GM23338 (cell line): ENCODE results near the gene ANKRA2. TPM values are rescaled to one million over a fixed set of nuclear protein-coding genes. Genes with fewer than 3 reads are reported as not detected.

Source experiments
- ATAC-seq: fragments of 200-7000 bp; cut with Tn5 transposase; 3 replicates; pipeline ENCODE4 v1.9.1; 2020
- DNase-seq: peaks from one replicate; pipeline ENCODE4 v3.0.0-alpha.2; 2015; ENCODE audit warnings: low spot score
- H2AFZ ChIP-seq: fragments of 200-600 bp; sonication (generic); 2 replicates; pipeline ENCODE4 v1.8.0; 2016; ENCODE audit warnings: antibody characterized with exemption, mild to moderate bottlenecking, moderate library complexity
- H3F3A ChIP-seq: fragments of 200-600 bp; sonication (generic); replicated peaks from 2 replicates; pipeline ENCODE4 v1.8.0; 2017; ENCODE audit warnings: antibody characterized with exemption, mixed run types, low read depth
- H3K27ac ChIP-seq: fragments of 200-600 bp; sonication (generic); 2 replicates; pipeline ENCODE4 v1.6.1; 2016; ENCODE audit warnings: low read depth
- H3K27me3 ChIP-seq: fragments of 200-600 bp; sonication (generic); 2 replicates; pipeline ENCODE4 v1.8.0; 2016; ENCODE audit warnings: mild to moderate bottlenecking, mixed run types, moderate library complexity; ENCODE audit not compliant: insufficient read depth
- H3K36me3 ChIP-seq: fragments of 200-600 bp; sonication (generic); 2 replicates; pipeline ENCODE4 v1.8.0; 2016; ENCODE audit warnings: mild to moderate bottlenecking; ENCODE audit not compliant: insufficient read depth
- H3K4me1 ChIP-seq: fragments of 200-600 bp; sonication (generic); 2 replicates; pipeline ENCODE4 v1.8.0; 2016; ENCODE audit warnings: mild to moderate bottlenecking, moderate library complexity; ENCODE audit not compliant: insufficient read depth
- H3K4me2 ChIP-seq: fragments of 200-600 bp; sonication (generic); 2 replicates; pipeline ENCODE4 v1.7.1; 2017; ENCODE audit warnings: mixed run types
- H3K4me3 ChIP-seq: fragments of 200-600 bp; sonication (generic); 2 replicates; pipeline ENCODE4 v1.6.1; 2016; ENCODE audit warnings: mixed run types
- H3K79me2 ChIP-seq: fragments of 200-600 bp; sonication (generic); replicated peaks from 2 replicates; pipeline ENCODE4 v1.8.0; 2017; ENCODE audit warnings: mild to moderate bottlenecking; ENCODE audit not compliant: insufficient read depth
- H3K9me2 ChIP-seq: fragments of 200-600 bp; sonication (generic); 2 replicates; pipeline ENCODE4 v1.8.0; 2017; ENCODE audit not compliant: insufficient read depth
- H4K20me1 ChIP-seq: fragments of 200-600 bp; sonication (generic); replicated peaks from 2 replicates; pipeline ENCODE4 v1.8.0; 2017; ENCODE audit warnings: mild to moderate bottlenecking; ENCODE audit not compliant: insufficient read depth
- H3K27ac Mint-ChIP-seq: 2 replicates; pipeline ENCODE4 v1.8.0; 2020; ENCODE audit warnings: inconsistent platforms, mild to moderate bottlenecking, moderate library complexity, mixed read lengths
- H3K27me3 Mint-ChIP-seq: 3 replicates; pipeline ENCODE4 v1.8.0; 2022; ENCODE audit warnings: low read depth, mild to moderate bottlenecking, moderate library complexity, mixed read lengths, inconsistent platforms; ENCODE audit not compliant: insufficient read depth, poor library complexity
- H3K36me3 Mint-ChIP-seq: 3 replicates; pipeline ENCODE4 v1.8.0; 2021; ENCODE audit warnings: low read depth, mild to moderate bottlenecking, inconsistent platforms, moderate library complexity, mixed read lengths
- H3K4me1 Mint-ChIP-seq: 3 replicates; pipeline ENCODE4 v1.8.0; 2020; ENCODE audit warnings: mild to moderate bottlenecking, inconsistent platforms, mixed read lengths
- H3K4me3 Mint-ChIP-seq: 3 replicates; pipeline ENCODE4 v1.8.0; 2021; ENCODE audit warnings: moderate library complexity, mild to moderate bottlenecking, inconsistent platforms, mixed read lengths
- H3K9me3 Mint-ChIP-seq: 3 replicates; pipeline ENCODE4 v1.8.0; 2020; ENCODE audit warnings: moderate library complexity, mild to moderate bottlenecking, inconsistent platforms, mixed read lengths
- CREB1 ChIP-seq: fragments of 250-450 bp; sonication (Bioruptor Pico); IDR thresholded peaks from 2 replicates; pipeline ENCODE4 v1.5.0; 2020; ENCODE audit warnings: low read depth, mild to moderate bottlenecking, moderate library complexity
- EZH2 ChIP-seq: fragments of 200-600 bp; sonication (generic); IDR thresholded peaks from one replicate; pipeline ENCODE4 v1.8.0; 2017; ENCODE audit warnings: antibody characterized with exemption, mild to moderate bottlenecking, low read depth; ENCODE audit not compliant: unreplicated experiment
- EZH2phosphoT487 ChIP-seq: fragments of 200-600 bp; sonication (generic); IDR thresholded peaks from one replicate; pipeline ENCODE4 v1.8.1; 2018; ENCODE audit warnings: antibody characterized with exemption; ENCODE audit not compliant: unreplicated experiment
- JUNB ChIP-seq: IDR thresholded peaks from one replicate; pipeline ENCODE4 v1.6.1; 2016; ENCODE audit warnings: antibody characterized with exemption; ENCODE audit not compliant: unreplicated experiment
- NANOG ChIP-seq: IDR thresholded peaks from 2 replicates; pipeline ENCODE4 v1.6.1; 2016; ENCODE audit warnings: antibody characterized with exemption, borderline replicate concordance
- POLR2AphosphoS5 ChIP-seq: IDR thresholded peaks from 2 replicates; pipeline ENCODE4 v1.6.1; 2016; ENCODE audit warnings: antibody characterized with exemption, low read depth
- STAT1 ChIP-seq: IDR thresholded peaks from one replicate; pipeline ENCODE4 v1.6.1; 2016; ENCODE audit warnings: antibody characterized with exemption; ENCODE audit not compliant: unreplicated experiment
- ZNF114 ChIP-seq: fragments of 250-450 bp; sonication (Bioruptor Pico); IDR thresholded peaks from 2 replicates; pipeline ENCODE4 v1.5.0; 2020; ENCODE audit warnings: mild to moderate bottlenecking, moderate library complexity
- ZNF331 ChIP-seq: fragments of 250-450 bp; sonication (Bioruptor Pico); IDR thresholded peaks from 2 replicates; pipeline ENCODE4 v1.5.0; 2020; ENCODE audit warnings: low read depth, mild to moderate bottlenecking, moderate library complexity
- polyA plus RNA-seq: library from polyadenylated mRNA; unstranded; fragments of >200 nt; fragmentation: Nextera tagmentation; extraction: Ambion mirVana; gene quantifications from 2 replicates; pipeline ENCODE4 v1.2.1, GENCODE V29; 2016
- total RNA-seq: library from RNA; depleted of rRNA; stranded (reverse); fragments of >200 nt; shearing (Covaris generic); gene quantifications from 2 replicates; pipeline ENCODE4 v1.2.3, GENCODE V29; 2014
- TF ChIP-seq, protein P1 (sequence below): fragments of 250-450 bp; sonication (Bioruptor Pico); IDR thresholded peaks from 2 replicates; pipeline ENCODE4 v1.5.0; 2020; ENCODE audit warnings: mild to moderate bottlenecking, moderate library complexity
- TF ChIP-seq, protein P2 (sequence below), 2 experiments: fragments of 200-600 bp in 1 of 2; sonication (generic) in 1 of 2; conservative IDR thresholded peaks; 2 replicates each; pipeline versions ENCODE4 v1.5.1 to v1.6.1; 2016 to 2017; ENCODE audit warnings: antibody characterized with exemption in 2 of 2, low read depth in 2 of 2, mild to moderate bottlenecking in 2 of 2, moderate library complexity in 1 of 2
- TF ChIP-seq, protein P3 (sequence below): IDR thresholded peaks from one replicate; pipeline ENCODE4 v1.6.1; 2018; ENCODE audit warnings: antibody characterized with exemption; ENCODE audit not compliant: unreplicated experiment

Gene ANKRA2
- total and polyA plus RNA-seq, 2 experiments from 2014 or later, result 13.1 to 15.3 TPM

DNA sequence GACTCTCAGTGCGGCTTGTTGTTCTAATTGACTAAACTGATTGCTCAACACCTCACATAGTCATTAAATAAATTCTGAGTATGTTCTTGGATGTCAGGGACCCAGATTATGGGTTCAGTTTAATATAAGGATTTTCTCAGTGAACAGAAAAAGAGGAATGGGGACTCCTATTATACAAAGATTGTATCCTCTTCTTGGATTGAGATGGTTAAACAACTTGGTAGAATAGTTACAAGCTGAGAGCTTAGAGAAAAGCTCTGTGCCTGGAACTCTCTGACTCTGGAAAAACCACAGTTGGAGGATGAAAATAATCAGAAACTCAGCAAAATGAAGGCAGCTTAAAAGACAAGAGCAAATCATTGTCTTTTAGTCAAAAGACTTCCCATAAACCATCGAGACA lies 30.5 kb downstream of the ANKRA2 start (continued):
- TF ChIP-seq, protein P1, sequence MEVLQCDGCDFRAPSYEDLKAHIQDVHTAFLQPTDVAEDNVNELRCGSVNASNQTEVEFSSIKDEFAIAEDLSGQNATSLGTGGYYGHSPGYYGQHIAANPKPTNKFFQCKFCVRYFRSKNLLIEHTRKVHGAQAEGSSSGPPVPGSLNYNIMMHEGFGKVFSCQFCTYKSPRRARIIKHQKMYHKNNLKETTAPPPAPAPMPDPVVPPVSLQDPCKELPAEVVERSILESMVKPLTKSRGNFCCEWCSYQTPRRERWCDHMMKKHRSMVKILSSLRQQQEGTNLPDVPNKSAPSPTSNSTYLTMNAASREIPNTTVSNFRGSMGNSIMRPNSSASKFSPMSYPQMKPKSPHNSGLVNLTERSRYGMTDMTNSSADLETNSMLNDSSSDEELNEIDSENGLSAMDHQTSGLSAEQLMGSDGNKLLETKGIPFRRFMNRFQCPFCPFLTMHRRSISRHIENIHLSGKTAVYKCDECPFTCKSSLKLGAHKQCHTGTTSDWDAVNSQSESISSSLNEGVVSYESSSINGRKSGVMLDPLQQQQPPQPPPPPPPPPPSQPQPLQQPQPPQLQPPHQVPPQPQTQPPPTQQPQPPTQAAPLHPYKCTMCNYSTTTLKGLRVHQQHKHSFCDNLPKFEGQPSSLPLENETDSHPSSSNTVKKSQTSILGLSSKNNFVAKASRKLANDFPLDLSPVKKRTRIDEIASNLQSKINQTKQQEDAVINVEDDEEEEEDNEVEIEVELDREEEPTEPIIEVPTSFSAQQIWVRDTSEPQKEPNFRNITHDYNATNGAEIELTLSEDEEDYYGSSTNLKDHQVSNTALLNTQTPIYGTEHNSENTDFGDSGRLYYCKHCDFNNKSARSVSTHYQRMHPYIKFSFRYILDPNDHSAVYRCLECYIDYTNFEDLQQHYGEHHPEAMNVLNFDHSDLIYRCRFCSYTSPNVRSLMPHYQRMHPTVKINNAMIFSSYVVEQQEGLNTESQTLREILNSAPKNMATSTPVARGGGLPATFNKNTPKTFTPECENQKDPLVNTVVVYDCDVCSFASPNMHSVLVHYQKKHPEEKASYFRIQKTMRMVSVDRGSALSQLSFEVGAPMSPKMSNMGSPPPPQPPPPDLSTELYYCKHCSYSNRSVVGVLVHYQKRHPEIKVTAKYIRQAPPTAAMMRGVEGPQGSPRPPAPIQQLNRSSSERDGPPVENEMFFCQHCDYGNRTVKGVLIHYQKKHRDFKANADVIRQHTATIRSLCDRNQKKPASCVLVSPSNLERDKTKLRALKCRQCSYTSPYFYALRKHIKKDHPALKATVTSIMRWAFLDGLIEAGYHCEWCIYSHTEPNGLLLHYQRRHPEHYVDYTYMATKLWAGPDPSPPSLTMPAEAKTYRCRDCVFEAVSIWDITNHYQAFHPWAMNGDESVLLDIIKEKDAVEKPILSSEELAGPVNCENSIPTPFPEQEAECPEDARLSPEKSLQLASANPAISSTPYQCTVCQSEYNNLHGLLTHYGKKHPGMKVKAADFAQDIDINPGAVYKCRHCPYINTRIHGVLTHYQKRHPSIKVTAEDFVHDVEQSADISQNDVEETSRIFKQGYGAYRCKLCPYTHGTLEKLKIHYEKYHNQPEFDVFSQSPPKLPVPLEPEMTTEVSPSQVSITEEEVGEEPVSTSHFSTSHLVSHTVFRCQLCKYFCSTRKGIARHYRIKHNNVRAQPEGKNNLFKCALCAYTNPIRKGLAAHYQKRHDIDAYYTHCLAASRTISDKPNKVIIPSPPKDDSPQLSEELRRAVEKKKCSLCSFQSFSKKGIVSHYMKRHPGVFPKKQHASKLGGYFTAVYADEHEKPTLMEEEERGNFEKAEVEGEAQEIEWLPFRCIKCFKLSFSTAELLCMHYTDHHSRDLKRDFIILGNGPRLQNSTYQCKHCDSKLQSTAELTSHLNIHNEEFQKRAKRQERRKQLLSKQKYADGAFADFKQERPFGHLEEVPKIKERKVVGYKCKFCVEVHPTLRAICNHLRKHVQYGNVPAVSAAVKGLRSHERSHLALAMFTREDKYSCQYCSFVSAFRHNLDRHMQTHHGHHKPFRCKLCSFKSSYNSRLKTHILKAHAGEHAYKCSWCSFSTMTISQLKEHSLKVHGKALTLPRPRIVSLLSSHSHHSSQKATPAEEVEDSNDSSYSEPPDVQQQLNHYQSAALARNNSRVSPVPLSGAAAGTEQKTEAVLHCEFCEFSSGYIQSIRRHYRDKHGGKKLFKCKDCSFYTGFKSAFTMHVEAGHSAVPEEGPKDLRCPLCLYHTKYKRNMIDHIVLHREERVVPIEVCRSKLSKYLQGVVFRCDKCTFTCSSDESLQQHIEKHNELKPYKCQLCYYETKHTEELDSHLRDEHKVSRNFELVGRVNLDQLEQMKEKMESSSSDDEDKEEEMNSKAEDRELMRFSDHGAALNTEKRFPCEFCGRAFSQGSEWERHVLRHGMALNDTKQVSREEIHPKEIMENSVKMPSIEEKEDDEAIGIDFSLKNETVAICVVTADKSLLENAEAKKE, result no peak
- TF ChIP-seq ZNF331 (CRISPR knock-in tag), result no peak
- no peak for TF ChIP-seq EZH2phosphoT487

DNA sequence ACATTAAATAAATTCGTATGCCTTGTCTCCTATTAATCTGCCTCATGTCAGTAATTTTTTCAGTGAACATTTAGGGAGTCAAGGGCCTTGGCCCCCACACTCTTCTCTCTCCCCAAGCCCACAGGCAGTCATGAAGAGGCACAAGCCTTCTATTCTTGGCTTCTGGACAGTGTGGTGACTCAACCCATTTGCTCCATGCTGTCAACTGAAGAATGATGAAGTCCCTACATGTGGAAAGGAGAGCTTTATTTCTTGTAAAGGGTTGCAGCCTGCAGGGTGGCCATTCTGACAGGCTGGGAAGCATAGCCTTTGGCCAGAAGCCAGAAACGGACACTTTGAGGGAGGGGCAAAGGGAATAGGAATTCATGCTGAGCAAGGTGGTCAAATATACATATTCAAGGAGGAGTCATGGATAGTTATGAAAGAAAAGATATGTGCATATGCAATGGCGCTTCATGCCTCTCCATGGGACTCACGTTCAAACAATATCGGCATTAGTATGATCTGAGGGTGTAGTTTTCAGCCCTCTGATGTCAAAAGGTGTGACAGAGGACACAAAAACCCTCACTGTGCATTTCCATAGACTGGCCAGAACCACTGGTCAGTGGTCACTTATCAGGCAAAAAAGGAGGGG lies 31.3 kb downstream of the ANKRA2 start:
- ATAC-seq (no peak), DNase-seq (no peak)
- H4K20me1 ChIP-seq, result no peaks in the 10 kb centered on the region
- H3K36me3 ChIP-seq, result no peaks in the 10 kb centered on the region
- no peaks in the 10 kb centered on the region for H3K79me2 ChIP-seq
- H3K27ac ChIP-seq, result no peak overlapping the region
- Mint-ChIP-seq H3K27ac (no peak overlapping the region), H3K36me3 (peaks cover 17% of the 10 kb centered on the region), H3K9me3 (peaks cover 31% of the 10 kb centered on the region), H3K27me3 (peaks cover 11% of the 10 kb centered on the region), H3K4me1 (peaks cover 8% of the 10 kb centered on the region), H3K4me3 (no peak overlapping the region)
- no peak overlapping the region for H3K4me2 ChIP-seq
- no peaks in the 10 kb centered on the region for H3F3A ChIP-seq
- H3K9me2 ChIP-seq, result peaks cover 7% of the 10 kb centered on the region; the same call in 1 of the 2 replicates
- no peaks in the 10 kb centered on the region for H3K27me3 ChIP-seq
- no peak overlapping the region for H2AFZ ChIP-seq
- no peak overlapping the region for H3K4me3 ChIP-seq
- H3K4me1 ChIP-seq, result peaks cover 2% of the 10 kb centered on the region
- TF ChIP-seq JUNB (no peak), EZH2 (no peak), CREB1 (CRISPR knock-in tag) (no peak), NANOG (no peak), ZNF114 (CRISPR knock-in tag) (no peak), POLR2AphosphoS5 (no peak), ZNF331 (CRISPR knock-in tag) (no peak), EZH2phosphoT487 (no peak), STAT1 (no peak)
- TF ChIP-seq, protein P2, sequence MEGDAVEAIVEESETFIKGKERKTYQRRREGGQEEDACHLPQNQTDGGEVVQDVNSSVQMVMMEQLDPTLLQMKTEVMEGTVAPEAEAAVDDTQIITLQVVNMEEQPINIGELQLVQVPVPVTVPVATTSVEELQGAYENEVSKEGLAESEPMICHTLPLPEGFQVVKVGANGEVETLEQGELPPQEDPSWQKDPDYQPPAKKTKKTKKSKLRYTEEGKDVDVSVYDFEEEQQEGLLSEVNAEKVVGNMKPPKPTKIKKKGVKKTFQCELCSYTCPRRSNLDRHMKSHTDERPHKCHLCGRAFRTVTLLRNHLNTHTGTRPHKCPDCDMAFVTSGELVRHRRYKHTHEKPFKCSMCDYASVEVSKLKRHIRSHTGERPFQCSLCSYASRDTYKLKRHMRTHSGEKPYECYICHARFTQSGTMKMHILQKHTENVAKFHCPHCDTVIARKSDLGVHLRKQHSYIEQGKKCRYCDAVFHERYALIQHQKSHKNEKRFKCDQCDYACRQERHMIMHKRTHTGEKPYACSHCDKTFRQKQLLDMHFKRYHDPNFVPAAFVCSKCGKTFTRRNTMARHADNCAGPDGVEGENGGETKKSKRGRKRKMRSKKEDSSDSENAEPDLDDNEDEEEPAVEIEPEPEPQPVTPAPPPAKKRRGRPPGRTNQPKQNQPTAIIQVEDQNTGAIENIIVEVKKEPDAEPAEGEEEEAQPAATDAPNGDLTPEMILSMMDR (conservative IDR thresholded peaks at IDR 0.05; ENCODE audit: low read depth in 2 of 2), result no peak
- TF ChIP-seq, protein P3, sequence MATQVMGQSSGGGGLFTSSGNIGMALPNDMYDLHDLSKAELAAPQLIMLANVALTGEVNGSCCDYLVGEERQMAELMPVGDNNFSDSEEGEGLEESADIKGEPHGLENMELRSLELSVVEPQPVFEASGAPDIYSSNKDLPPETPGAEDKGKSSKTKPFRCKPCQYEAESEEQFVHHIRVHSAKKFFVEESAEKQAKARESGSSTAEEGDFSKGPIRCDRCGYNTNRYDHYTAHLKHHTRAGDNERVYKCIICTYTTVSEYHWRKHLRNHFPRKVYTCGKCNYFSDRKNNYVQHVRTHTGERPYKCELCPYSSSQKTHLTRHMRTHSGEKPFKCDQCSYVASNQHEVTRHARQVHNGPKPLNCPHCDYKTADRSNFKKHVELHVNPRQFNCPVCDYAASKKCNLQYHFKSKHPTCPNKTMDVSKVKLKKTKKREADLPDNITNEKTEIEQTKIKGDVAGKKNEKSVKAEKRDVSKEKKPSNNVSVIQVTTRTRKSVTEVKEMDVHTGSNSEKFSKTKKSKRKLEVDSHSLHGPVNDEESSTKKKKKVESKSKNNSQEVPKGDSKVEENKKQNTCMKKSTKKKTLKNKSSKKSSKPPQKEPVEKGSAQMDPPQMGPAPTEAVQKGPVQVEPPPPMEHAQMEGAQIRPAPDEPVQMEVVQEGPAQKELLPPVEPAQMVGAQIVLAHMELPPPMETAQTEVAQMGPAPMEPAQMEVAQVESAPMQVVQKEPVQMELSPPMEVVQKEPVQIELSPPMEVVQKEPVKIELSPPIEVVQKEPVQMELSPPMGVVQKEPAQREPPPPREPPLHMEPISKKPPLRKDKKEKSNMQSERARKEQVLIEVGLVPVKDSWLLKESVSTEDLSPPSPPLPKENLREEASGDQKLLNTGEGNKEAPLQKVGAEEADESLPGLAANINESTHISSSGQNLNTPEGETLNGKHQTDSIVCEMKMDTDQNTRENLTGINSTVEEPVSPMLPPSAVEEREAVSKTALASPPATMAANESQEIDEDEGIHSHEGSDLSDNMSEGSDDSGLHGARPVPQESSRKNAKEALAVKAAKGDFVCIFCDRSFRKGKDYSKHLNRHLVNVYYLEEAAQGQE, result no peak
